Bronchial epithelial cell (primary cell): ENCODE results near the gene KCNIP1. TPM values are rescaled to one million over a fixed set of nuclear protein-coding genes. Genes with fewer than 3 reads are reported as not detected.

ENCODE experiments used
- DNase-seq: peaks from one replicate; pipeline ENCODE4 v3.0.0-alpha.2; 2010; ENCODE audit warnings: low read depth
- FAIRE-seq: peaks from 2 replicates; lab custom pipeline; 2011; peaks lifted over from hg19 to GRCh38; lab: Jason Lieb, UNC
- H3K27me3 ChIP-seq: 2 replicates; pipeline ENCODE4 v1.5.1; 2011; ENCODE audit warnings: low read length; ENCODE audit not compliant: control insufficient read depth, insufficient read depth
- H3K36me3 ChIP-seq: 2 replicates; pipeline ENCODE4 v1.5.1; 2011; ENCODE audit warnings: low read length; ENCODE audit not compliant: control insufficient read depth, insufficient read depth
- H3K4me3 ChIP-seq: 2 replicates; pipeline ENCODE4 v1.5.1; 2011; ENCODE audit warnings: mild to moderate bottlenecking, low read depth, low read length, control low read depth
- CTCF ChIP-seq: IDR thresholded peaks from 2 replicates; pipeline ENCODE4 v1.5.1; 2011; ENCODE audit warnings: mild to moderate bottlenecking, moderate library complexity, low read length, control low read depth, inconsistent platforms; ENCODE audit not compliant: insufficient read depth, severe bottlenecking
- total RNA-seq: library from RNA; depleted of rRNA; stranded (reverse); fragments of >200 nt; gene quantifications from 2 replicates; pipeline ENCODE4 v1.2.1, GENCODE V29; 2014

Gene KCNIP1
- total RNA-seq, 1 donor from 2014 or later = under 0.01 TPM

- FAIRE-seq (no peak), DNase-seq (no peak)
- Histone ChIP-seq H3K36me3 (no peaks in the 10 kb centered on the region), H3K4me3 (no peak overlapping the region), H3K27me3 (no peaks in the 10 kb centered on the region)
- TF ChIP-seq CTCF = no peak
These were observed 207.5 kb downstream of the KCNIP1 start for GRCh38 chr5:170711300-170711699.

- no peak for TF ChIP-seq CTCF
- Histone ChIP-seq H3K36me3 (no peaks in the 10 kb centered on the region), H3K27me3 (peaks cover under 1% of the 10 kb centered on the region), H3K4me3 (no peak overlapping the region)
- FAIRE-seq (no peak), DNase-seq (no peak)
These were observed 211.3 kb downstream of the KCNIP1 start for GRCh38 chr5:170715141-170715540.

GRCh38 chr5:170716396-170716795 is 212.6 kb downstream of the KCNIP1 start:
- peaks cover 1% of the 10 kb centered on the region for H3K27me3 ChIP-seq
- FAIRE-seq = no peak

GRCh38 chr5:170719551-170719950 is 215.7 kb downstream of the KCNIP1 start:
- no peak for TF ChIP-seq CTCF
- DNase-seq (no peak), FAIRE-seq (no peak)
- no peaks in the 10 kb centered on the region for H3K36me3 ChIP-seq
- no peak overlapping the region for H3K4me3 ChIP-seq
- peaks cover 1% of the 10 kb centered on the region for H3K27me3 ChIP-seq

More at GRCh38 chr5:170716396-170716795, 212.6 kb downstream of the KCNIP1 start:
- no peak for TF ChIP-seq CTCF
- DNase-seq = no peak
- H3K4me3 ChIP-seq = no peak overlapping the region
- H3K36me3 ChIP-seq = no peaks in the 10 kb centered on the region

GRCh38 chr5:170720179-170720578 is 216.4 kb downstream of the KCNIP1 start:
- Histone ChIP-seq H3K27me3 (peaks cover 1% of the 10 kb centered on the region), H3K4me3 (no peak overlapping the region), H3K36me3 (no peaks in the 10 kb centered on the region)
- no peak for TF ChIP-seq CTCF
- no peak for DNase-seq
- no peak for FAIRE-seq

GRCh38 chr5:170720984-170721383 is 217.2 kb downstream of the KCNIP1 start:
- no peak for TF ChIP-seq CTCF
- FAIRE-seq (no peak), DNase-seq (no peak)
- Histone ChIP-seq H3K36me3 (no peaks in the 10 kb centered on the region), H3K4me3 (no peak overlapping the region), H3K27me3 (peaks cover 1% of the 10 kb centered on the region)
